H1 (cell line): ENCODE data around the gene GPR179. TPM values are rescaled to one million over a fixed set of nuclear protein-coding genes. Genes with fewer than 3 reads are reported as not detected.

Experiments
- CTCF ChIA-PET: fragments of 300-600 bp; sonication (Branson Sonifier 250); formaldehyde crosslinking; loops from one replicate; lab custom pipeline; 2021; ENCODE audit not compliant: partially characterized antibody; lab: Charles Lee
- POLR2A ChIA-PET: fragments of 300-600 bp; sonication (Branson Sonifier 250); formaldehyde crosslinking; loops from one replicate; lab custom pipeline; 2021; ENCODE audit warnings: inconsistent platforms; ENCODE audit not compliant: partially characterized antibody; lab: Charles Lee
- DNase-seq, 2 experiments: peaks; one replicate each; pipeline versions ENCODE4 v3.0.0 to v3.0.0-alpha.2; 2010 to 2022; ENCODE audit warnings: low spot score in 2 of 2, low read depth in 1 of 2, mixed read lengths in 1 of 2
- FAIRE-seq: peaks from 2 replicates; lab custom pipeline; 2011; peaks lifted over from hg19 to GRCh38; lab: Jason Lieb, UNC
- H2AFZ ChIP-seq: 2 replicates; pipeline ENCODE4 v1.8.1; 2012; ENCODE audit warnings: low read length, inconsistent platforms
- H2AK5ac ChIP-seq: 2 replicates; pipeline ENCODE4 v1.6.1; 2013; ENCODE audit warnings: low read depth, low read length
- H2BK120ac ChIP-seq: replicated peaks from 2 replicates; pipeline ENCODE3; 2013; ENCODE audit warnings: low read depth, low read length, inconsistent platforms
- H2BK12ac ChIP-seq: 2 replicates; pipeline ENCODE4 v1.6.1; 2013; ENCODE audit warnings: low read depth, low read length
- H2BK15ac ChIP-seq: 2 replicates; pipeline ENCODE4 v1.6.1; 2013; ENCODE audit warnings: low read length
- H2BK20ac ChIP-seq: 2 replicates; pipeline ENCODE4 v1.6.1; 2013; ENCODE audit warnings: low read length
- H2BK5ac ChIP-seq: 2 replicates; pipeline ENCODE4 v1.6.1; 2013; ENCODE audit warnings: low read depth, low read length
- H3K14ac ChIP-seq: 2 replicates; pipeline ENCODE4 v1.6.1; 2013; ENCODE audit warnings: inconsistent platforms; ENCODE audit not compliant: insufficient read length
- H3K18ac ChIP-seq: 2 replicates; pipeline ENCODE4 v1.6.1; 2013; ENCODE audit warnings: low read length; ENCODE audit errors: extremely low read depth
- H3K23ac ChIP-seq: 2 replicates; pipeline ENCODE4 v1.6.1; 2013; ENCODE audit warnings: inconsistent platforms; ENCODE audit not compliant: insufficient read length
- H3K23me2 ChIP-seq: 2 replicates; pipeline ENCODE4 v1.6.1; 2013; ENCODE audit warnings: low read depth, low read length
- H3K27ac ChIP-seq: 2 replicates; pipeline ENCODE4 v1.6.1; 2011; ENCODE audit warnings: low read depth, low read length, inconsistent platforms
- H3K27me3 ChIP-seq, 4 experiments: replicated peaks in 1 of 4; 1 replicate in 1 of 4; 2 replicates in 3 of 4; pipeline versions ENCODE4 v1.6.1 to v1.8.1; 2011 to 2013; ENCODE audit warnings: low read length in 3 of 4, mild to moderate bottlenecking in 3 of 4, inconsistent platforms in 2 of 4, mixed read lengths in 2 of 4, moderate library complexity in 1 of 4; ENCODE audit not compliant: control insufficient read depth in 3 of 4, insufficient read depth in 3 of 4; ENCODE audit errors: extremely low read depth in 1 of 4
- H3K36me3 ChIP-seq, 4 experiments: 2 replicates each; pipeline versions ENCODE4 v1.6.1 to v1.8.1; 2011 to 2013; ENCODE audit warnings: mild to moderate bottlenecking in 4 of 4, low read length in 3 of 4, moderate library complexity in 2 of 4, control low read depth in 1 of 4, inconsistent platforms in 1 of 4; ENCODE audit not compliant: insufficient read depth in 4 of 4, control insufficient read depth in 2 of 4
- H3K4ac ChIP-seq: replicated peaks from 2 replicates; pipeline ENCODE3; 2013; ENCODE audit warnings: low read length, low read depth, mixed read lengths, inconsistent platforms; ENCODE audit not compliant: insufficient read length
- H3K4me1 ChIP-seq, 4 experiments: replicated peaks in 1 of 4; 1 replicate in 1 of 4; 2 replicates in 3 of 4; pipeline versions ENCODE4 v1.6.1 to v1.8.1; 2011 to 2013; ENCODE audit warnings: low read length in 3 of 4, inconsistent platforms in 2 of 4, mixed read lengths in 1 of 4; ENCODE audit not compliant: insufficient read depth in 4 of 4, control insufficient read depth in 3 of 4
- H3K4me2 ChIP-seq, 2 experiments: 2 replicates each; pipeline versions ENCODE4 v1.6.1 to v1.8.1; 2011 to 2013; ENCODE audit warnings: low read depth in 2 of 2, low read length in 2 of 2, control low read depth in 1 of 2, inconsistent platforms in 1 of 2, mild to moderate bottlenecking in 1 of 2; ENCODE audit not compliant: insufficient read depth in 1 of 2
- H3K4me3 ChIP-seq, 4 experiments: fragments of 200-600, 300-600 bp in 1 of 4; sonication (generic), shearing (Covaris generic), sonication (Bioruptor Twin) in 1 of 4; 2 replicates each; pipeline versions ENCODE4 v1.5.1 to v1.8.1; 2011 to 2016; ENCODE audit warnings: low read length in 4 of 4, low read depth in 3 of 4, control low read depth in 2 of 4, inconsistent platforms in 2 of 4, mild to moderate bottlenecking in 2 of 4, mixed read lengths in 1 of 4, moderate library complexity in 1 of 4; ENCODE audit not compliant: insufficient read depth in 2 of 4; ENCODE audit errors: extremely low read depth in 1 of 4
- H3K56ac ChIP-seq: replicated peaks from 2 replicates; pipeline ENCODE3; 2013; ENCODE audit warnings: low read depth, mild to moderate bottlenecking, mixed read lengths, low read length, inconsistent platforms; ENCODE audit not compliant: insufficient read length
- H3K79me1 ChIP-seq: 2 replicates; pipeline ENCODE4 v1.6.1; 2013; ENCODE audit warnings: low read depth, low read length, control low read depth
- H3K79me2 ChIP-seq, 2 experiments: 2 replicates each; pipeline versions ENCODE4 v1.6.1 to v1.8.1; 2012 to 2013; ENCODE audit warnings: low read length in 2 of 2, mild to moderate bottlenecking in 2 of 2, inconsistent platforms in 1 of 2; ENCODE audit not compliant: insufficient read depth in 2 of 2, control insufficient read depth in 1 of 2
- H3K9ac ChIP-seq, 4 experiments: replicated peaks in 1 of 4; 1 replicate in 1 of 4; 2 replicates in 3 of 4; pipeline versions ENCODE4 v1.6.1 to v1.8.1; 2011 to 2013; ENCODE audit warnings: low read depth in 3 of 4, low read length in 3 of 4, control low read depth in 2 of 4, mild to moderate bottlenecking in 2 of 4, moderate library complexity in 2 of 4, inconsistent platforms in 1 of 4; ENCODE audit errors: extremely low read depth in 1 of 4
- H3K9me3 ChIP-seq, 2 experiments: 2 replicates each; pipeline versions ENCODE4 v1.6.1 to v1.8.1; 2012 to 2013; ENCODE audit warnings: mild to moderate bottlenecking in 2 of 2, moderate library complexity in 2 of 2, control low read depth in 1 of 2, inconsistent platforms in 1 of 2, low read depth in 1 of 2, low read length in 1 of 2, mixed read lengths in 1 of 2; ENCODE audit not compliant: insufficient read depth in 2 of 2
- H4K20me1 ChIP-seq, 2 experiments: replicated peaks in 1 of 2; 2 replicates each; pipeline versions ENCODE3 to v1.8.1; 2011 to 2013; ENCODE audit warnings: inconsistent platforms in 2 of 2, low read length in 2 of 2, mild to moderate bottlenecking in 1 of 2; ENCODE audit not compliant: insufficient read depth in 2 of 2, control insufficient read depth in 1 of 2
- H4K5ac ChIP-seq: 2 replicates; pipeline ENCODE4 v1.6.1; 2013; ENCODE audit warnings: low read length, low read depth, mixed read lengths, inconsistent platforms; ENCODE audit not compliant: insufficient read length
- H4K8ac ChIP-seq: 2 replicates; pipeline ENCODE4 v1.8.0; 2013; ENCODE audit warnings: mild to moderate bottlenecking, moderate library complexity, low read length, inconsistent platforms; ENCODE audit not compliant: insufficient read depth; ENCODE audit errors: extremely low read depth
- H4K91ac ChIP-seq: replicated peaks from 2 replicates; pipeline ENCODE3; 2013; ENCODE audit warnings: low read length, mixed read lengths, inconsistent platforms; ENCODE audit not compliant: insufficient read length
- ASH2L ChIP-seq: fragments of 200-600, 300-600 bp; sonication (generic); IDR thresholded peaks from one replicate; pipeline ENCODE4 v1.7.1; 2017; ENCODE audit warnings: low read length
- BCL11A ChIP-seq, 2 experiments: IDR thresholded peaks; one replicate each; pipeline ENCODE4 v1.6.1; 2011; ENCODE audit warnings: low read depth in 2 of 2, low read length in 2 of 2, mild to moderate bottlenecking in 2 of 2
- EP300 ChIP-seq, 2 experiments: IDR thresholded peaks; 1 replicate in 1 of 2; 2 replicates in 1 of 2; pipeline ENCODE4 v1.6.1; 2011 to 2012; ENCODE audit warnings: low read depth in 2 of 2, low read length in 2 of 2, mild to moderate bottlenecking in 2 of 2, borderline replicate concordance in 1 of 2, inconsistent platforms in 1 of 2, moderate library complexity in 1 of 2
- HDAC2 ChIP-seq, 2 experiments: fragments of 300-600 bp in 1 of 2; sonication (generic) in 1 of 2; IDR thresholded peaks; 2 replicates each; pipeline ENCODE4 v1.6.1; 2011 to 2012; ENCODE audit warnings: low read depth in 2 of 2, low read length in 2 of 2, mild to moderate bottlenecking in 2 of 2, moderate library complexity in 2 of 2, borderline replicate concordance in 1 of 2, inconsistent platforms in 1 of 2
- KDM1A ChIP-seq: fragments of 200-600, 300-600 bp; sonication (generic); IDR thresholded peaks from 2 replicates; pipeline ENCODE4 v1.7.1; 2016; ENCODE audit warnings: mild to moderate bottlenecking, low read length, borderline replicate concordance
- NANOG ChIP-seq: IDR thresholded peaks from 2 replicates; pipeline ENCODE4 v1.6.1; 2011; ENCODE audit warnings: low read length, low read depth, mild to moderate bottlenecking, inconsistent platforms; ENCODE audit not compliant: insufficient read depth, poor library complexity, severe bottlenecking
- POLR2A ChIP-seq, 2 experiments: IDR thresholded peaks; 1 replicate in 1 of 2; 2 replicates in 1 of 2; pipeline ENCODE4 v1.6.1; 2011; ENCODE audit warnings: low read depth in 2 of 2, low read length in 2 of 2, mild to moderate bottlenecking in 2 of 2; ENCODE audit errors: control extremely low read depth in 1 of 2
- SIX5 ChIP-seq: IDR thresholded peaks from 2 replicates; pipeline ENCODE4 v1.6.1; 2011; ENCODE audit warnings: mild to moderate bottlenecking, low read depth, low read length
- SP4 ChIP-seq: IDR thresholded peaks from 2 replicates; pipeline ENCODE4 v1.6.1; 2012; ENCODE audit warnings: low read length, inconsistent platforms
- TAF1 ChIP-seq: IDR thresholded peaks from 2 replicates; pipeline ENCODE4 v1.6.1; 2011; ENCODE audit warnings: mild to moderate bottlenecking, low read depth, low read length
- TEAD4 ChIP-seq: IDR thresholded peaks from 2 replicates; pipeline ENCODE4 v1.6.1; 2012; ENCODE audit warnings: low read depth, low read length, inconsistent platforms, mixed read lengths
- ZNF274 ChIP-seq: IDR thresholded peaks from 2 replicates; pipeline ENCODE4 v1.7.0; 2012; ENCODE audit warnings: low read length, borderline replicate concordance; ENCODE audit errors: extremely low read depth
- WGBS, 2 experiments: shearing (Covaris generic) in 1 of 2; methylation state at CpG; one replicate each; pipeline versions ENCODE4 v1.1.6 to v1.1.7; 2013 to 2015; ENCODE audit warnings: low lambda C conversion rate in 2 of 2, mixed read lengths in 2 of 2, inconsistent platforms in 1 of 2, low coverage in 1 of 2, missing lambda C conversion rate in 1 of 2; ENCODE audit not compliant: insufficient replicate concordance in 2 of 2, insufficient coverage in 1 of 2, insufficient read length in 1 of 2; ENCODE audit errors: extremely low coverage in 1 of 2, missing lambda C conversion rate in 1 of 2; 5-methylcytosine and 5-hydroxymethylcytosine counted together
- polyA plus RNA-seq, 7 experiments: library from polyadenylated mRNA; depleted of rRNA in 3 of 7; stranded (reverse) in 5 of 7; unstranded in 2 of 7; fragments of >200 nt in 5 of 7; fragments of 200-250 nt in 2 of 7; gene quantifications; 1 replicate in 5 of 7; 2 replicates in 1 of 7; 4 replicates in 1 of 7; pipeline versions ENCODE4 v1.2.1 to v1.2.3, GENCODE V29; 2011 to 2013; ENCODE audit warnings: missing spikeins in 2 of 7, mixed read lengths in 2 of 7
- total RNA-seq: library from RNA; stranded (reverse); fragmentation: NEBNext Ultra II Directional; extraction: Animal tissue kit (Norgen Biotek cat#: 25700); gene quantifications from 2 replicates; pipeline ENCODE4 v1.2.1, GENCODE V29; 2021
- TF ChIP-seq, protein P1 (sequence below): IDR thresholded peaks from 2 replicates; pipeline ENCODE4 v1.6.1; 2011; ENCODE audit warnings: low read length, improper control_type of control experiment

Gene GPR179
- total and polyA plus RNA-seq, 2 of the 8 experiments (the other 6 are each of a cell fraction or from before 2014, with no cell fraction given), result 0.02 to 0.07 TPM

DNA sequence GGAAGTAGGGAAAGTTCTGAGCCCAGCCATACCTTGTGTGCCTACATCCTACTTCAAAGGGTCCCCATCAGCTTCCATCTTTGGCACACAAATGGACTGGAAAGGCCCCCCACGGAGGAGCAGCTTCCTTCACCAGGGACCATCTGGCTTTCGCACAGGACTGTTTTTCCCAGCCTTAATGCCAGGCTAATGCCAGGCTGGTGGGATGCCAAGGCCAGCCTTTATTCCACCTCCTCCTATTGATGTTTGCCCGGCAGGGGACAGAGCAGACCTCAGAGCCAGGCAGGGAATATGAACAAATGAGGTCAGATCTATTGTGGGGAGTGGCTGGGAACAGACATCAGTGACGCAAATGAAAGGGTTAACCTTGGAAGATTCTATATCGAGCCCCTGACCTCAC lies 5.7 kb downstream of the GPR179 start:
- H3K23ac ChIP-seq, result no peak overlapping the region
- no peak overlapping the region for H3K18ac ChIP-seq
- H3K4me1 ChIP-seq, result peaks cover 0 to 9% (median 5%) of the 10 kb centered on the region in 4 experiments; a peak in 4 of 7 replicates
- no peak overlapping the region for H3K56ac ChIP-seq
- no peaks in the 10 kb centered on the region for H3K36me3 ChIP-seq
- FAIRE-seq (no peak), DNase-seq (no peak)
- no peaks in the 10 kb centered on the region for H4K20me1 ChIP-seq
- POLR2A ChIA-PET, result interaction anchor here (0.5 to 2.1 kb wide), 7 partner anchors 7 to 77 kb away, joined by 3 to 11 read pairs (median 4); no protein-coding TSS in a partner anchor
- no peaks in the 10 kb centered on the region for H3K9me3 ChIP-seq
- H3K27me3 ChIP-seq, result no peaks in the 10 kb centered on the region
- H3K4ac ChIP-seq, result no peak overlapping the region
- H2BK20ac ChIP-seq, result no peak overlapping the region
- H3K79me1 ChIP-seq, result no peaks in the 10 kb centered on the region
- no peak overlapping the region for H3K4me3 ChIP-seq
- no peak overlapping the region for H2BK15ac ChIP-seq
- no peak overlapping the region for H4K91ac ChIP-seq
- no peak overlapping the region for H3K4me2 ChIP-seq
- 92% methylated on average over 5 of the region's 5 CpGs; no CpG with 5 or more reads in 1 of the 2 experiments for WGBS, 2 experiments
- H4K8ac ChIP-seq, result no peak overlapping the region
- no peak overlapping the region for H3K9ac ChIP-seq
- no peaks in the 10 kb centered on the region for H3K79me2 ChIP-seq
- no peak overlapping the region for H2BK5ac ChIP-seq
- no peak overlapping the region for H2BK120ac ChIP-seq
- no peak overlapping the region for H4K5ac ChIP-seq
- H3K14ac ChIP-seq, result no peak overlapping the region
- H2AFZ ChIP-seq, result no peak overlapping the region
- CTCF ChIA-PET, result interaction anchor here (0.9 to 25.7 kb wide), 8 partner anchors 8 to 123 kb away, joined by 3 to 400 read pairs (median 26); partner anchors contain the start of genes ARHGAP23 and SOCS7
- H3K23me2 ChIP-seq, result no peaks in the 10 kb centered on the region
- H2BK12ac ChIP-seq, result no peak overlapping the region
- no peak overlapping the region for H2AK5ac ChIP-seq
- H3K27ac ChIP-seq, result no peak overlapping the region
- no peak for TF ChIP-seq TAF1
- no peak for TF ChIP-seq EP300 (IDR thresholded peaks at IDR 0.05; ENCODE audit: borderline replicate concordance in 1 of 2, low read depth in 2 of 2, low read length in 2 of 2)
- no peak for TF ChIP-seq SP4
- no peak for TF ChIP-seq ZNF274
- no peak for TF ChIP-seq POLR2A (IDR thresholded peaks at IDR 0.05; ENCODE audit: control extremely low read depth in 1 of 2, low read depth in 2 of 2, low read length in 2 of 2)
- no peak for TF ChIP-seq NANOG
- no peak for TF ChIP-seq KDM1A
- no peak for TF ChIP-seq TEAD4
- no peak for TF ChIP-seq ASH2L
- no peak for TF ChIP-seq HDAC2 (IDR thresholded peaks at IDR 0.05; ENCODE audit: borderline replicate concordance in 1 of 2, low read depth in 2 of 2, low read length in 2 of 2)
- TF ChIP-seq BCL11A (IDR thresholded peaks at IDR 0.05; ENCODE audit: low read depth in 2 of 2, low read length in 2 of 2), result no peak
- TF ChIP-seq, protein P1, sequence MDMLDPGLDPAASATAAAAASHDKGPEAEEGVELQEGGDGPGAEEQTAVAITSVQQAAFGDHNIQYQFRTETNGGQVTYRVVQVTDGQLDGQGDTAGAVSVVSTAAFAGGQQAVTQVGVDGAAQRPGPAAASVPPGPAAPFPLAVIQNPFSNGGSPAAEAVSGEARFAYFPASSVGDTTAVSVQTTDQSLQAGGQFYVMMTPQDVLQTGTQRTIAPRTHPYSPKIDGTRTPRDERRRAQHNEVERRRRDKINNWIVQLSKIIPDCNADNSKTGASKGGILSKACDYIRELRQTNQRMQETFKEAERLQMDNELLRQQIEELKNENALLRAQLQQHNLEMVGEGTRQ, result no peak
- TF ChIP-seq SIX5, result no peak
